GM19455 (cell line): ENCODE measurements around the gene CCNJ.
A peak's percentile ranks its signal among the peaks of the same experiment; 100 is the strongest.

ENCODE experiments used
- ATAC-seq: cut with Tn5 transposase; IDR thresholded peaks from one replicate; pipeline ENCODE4 v1.9.1; 2021; ENCODE audit not compliant: unreplicated experiment

CCNJ gene

GRCh38 chr10:96053985-96054384 lies 10.6 kb downstream of the CCNJ start:
- ATAC-seq = no peak

- no peak for ATAC-seq
Measured at GRCh38 chr10:96056787-96057186, 13.4 kb downstream of the CCNJ start.

GRCh38 chr10:96061232-96061631 lies 17.8 kb downstream of the CCNJ start:
- no peak for ATAC-seq

GRCh38 chr10:96072674-96073073 lies 29.3 kb downstream of the CCNJ start:
- ATAC-seq = no peak

GRCh38 chr10:96073722-96074121 lies 30.3 kb downstream of the CCNJ start:
- ATAC-seq = no peak

DNA sequence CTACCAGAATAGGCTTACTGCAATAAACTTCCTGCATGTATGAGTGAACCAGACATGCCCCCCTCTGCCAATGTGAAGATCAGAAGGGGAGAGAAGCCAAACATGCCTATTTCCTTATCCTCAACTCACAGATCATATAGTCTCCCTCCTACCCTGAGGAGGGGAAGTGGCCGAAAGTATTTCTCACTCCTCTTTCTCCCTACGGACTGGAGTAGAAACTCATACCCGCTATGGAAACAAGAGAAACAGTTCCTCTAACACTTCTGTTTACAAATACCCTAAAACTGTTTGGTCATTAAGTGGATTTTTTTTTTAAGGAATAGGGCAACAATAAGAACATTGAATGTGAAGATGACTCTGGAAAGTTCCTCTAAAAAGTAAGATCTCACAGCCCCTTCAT lies 31.4 kb downstream of the CCNJ start:
- no peak for ATAC-seq

DNA sequence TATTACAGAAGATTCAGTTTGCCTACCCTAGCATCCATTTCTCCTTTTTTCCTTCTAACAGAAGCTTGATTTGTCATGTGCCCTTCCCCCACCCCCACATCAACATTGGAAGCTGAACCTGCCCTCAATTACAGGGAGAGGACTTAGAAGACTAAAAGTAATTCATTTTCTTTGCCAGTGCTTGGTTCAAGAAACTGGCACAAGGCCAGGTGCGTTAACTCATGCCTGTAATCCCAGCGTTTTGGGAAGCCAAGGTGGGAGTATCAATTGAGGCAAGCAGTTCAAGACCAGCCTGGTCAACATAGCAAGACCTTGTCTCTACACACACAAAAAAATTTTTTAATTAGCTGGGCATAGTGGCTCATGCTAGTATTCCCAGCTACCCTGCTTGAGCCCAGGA lies 32.6 kb downstream of the CCNJ start:
- ATAC-seq = no peak

- no peak for ATAC-seq
Measured at GRCh38 chr10:96077156-96077555, 33.8 kb downstream of the CCNJ start.

DNA sequence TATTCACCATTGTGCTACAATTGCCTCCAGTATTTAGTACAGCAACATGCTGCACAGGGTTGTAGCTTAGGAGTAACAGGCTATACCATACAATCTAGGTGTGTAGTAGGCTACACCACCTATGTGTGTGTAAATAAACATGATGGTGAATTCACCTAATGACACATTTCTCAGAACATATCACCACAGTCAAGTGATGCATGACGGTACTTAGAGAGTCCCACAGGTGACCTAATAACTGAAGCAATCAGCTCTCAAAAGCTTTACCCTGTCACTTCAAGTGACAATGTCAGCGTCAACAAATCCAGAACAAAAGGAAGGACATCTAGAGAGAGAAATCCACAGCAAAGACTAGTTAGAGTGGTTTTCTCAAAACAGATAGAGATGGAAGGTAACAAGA lies 38.8 kb downstream of the CCNJ start:
- ATAC-seq = no peak

DNA sequence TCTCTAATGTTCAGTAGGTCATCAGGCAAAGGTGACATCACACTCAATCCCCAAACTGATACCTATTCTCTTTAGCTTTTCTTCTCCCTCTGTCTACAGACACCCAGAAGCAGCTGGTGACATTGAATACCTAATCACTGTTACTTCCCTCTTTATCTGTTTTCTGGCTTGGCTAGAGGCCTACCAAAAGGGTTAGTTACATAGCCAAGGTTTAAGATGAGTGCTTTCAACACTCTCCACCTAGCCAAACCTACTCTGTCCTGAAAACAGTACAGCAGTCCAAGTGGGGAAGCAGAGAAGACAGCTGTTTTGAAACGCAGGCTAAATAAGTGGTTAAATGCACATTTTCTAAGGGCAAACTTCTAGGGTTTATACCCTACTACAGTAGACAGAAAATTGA lies 39.4 kb downstream of the CCNJ start:
- no peak for ATAC-seq

- no peak for ATAC-seq
Measured at GRCh38 chr10:96089116-96089515, 45.7 kb downstream of the CCNJ start.

DNA sequence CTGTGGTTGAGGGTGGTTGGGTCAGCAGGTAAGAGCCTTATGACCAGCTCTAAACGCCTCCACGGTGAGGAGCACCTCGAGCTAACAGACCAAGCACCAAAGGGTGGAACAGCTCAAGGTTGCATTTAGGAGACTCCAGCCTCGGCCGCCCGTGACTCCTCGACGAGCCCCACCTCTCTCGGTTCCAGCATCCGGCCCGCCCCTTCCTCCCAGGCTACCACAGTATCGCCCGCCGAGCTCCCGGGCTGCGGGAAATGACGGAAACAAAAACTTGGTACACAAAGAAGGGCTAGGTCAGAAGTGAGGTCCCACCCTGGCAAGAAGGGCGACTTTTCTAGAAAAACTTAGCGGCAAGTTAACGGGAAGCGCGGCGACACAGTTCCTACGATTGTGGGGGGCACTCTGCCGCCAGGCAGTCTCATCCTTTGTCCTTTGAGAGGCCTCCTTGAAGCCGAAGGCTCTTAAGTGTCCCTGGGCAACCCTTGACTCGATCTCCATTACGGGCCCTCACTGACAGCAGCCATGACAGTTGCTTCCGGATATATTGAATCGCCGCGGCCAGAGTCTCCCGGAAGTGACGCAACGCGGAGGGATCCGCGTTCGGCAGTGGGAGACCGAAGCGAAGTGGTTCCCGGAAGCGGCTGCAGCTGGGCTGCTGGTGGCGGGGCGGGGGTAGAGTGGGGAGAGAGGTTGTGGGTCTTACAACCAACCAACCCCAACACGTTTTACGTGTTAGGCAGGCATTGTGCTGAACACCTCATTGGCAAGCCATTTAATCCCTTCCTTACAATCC lies 46.5 kb downstream of the CCNJ start:
- peak; percentile 89 for ATAC-seq

GRCh38 chr10:96090463-96090800 lies 47.0 kb downstream of the CCNJ start:
- ATAC-seq = no peak

DNA sequence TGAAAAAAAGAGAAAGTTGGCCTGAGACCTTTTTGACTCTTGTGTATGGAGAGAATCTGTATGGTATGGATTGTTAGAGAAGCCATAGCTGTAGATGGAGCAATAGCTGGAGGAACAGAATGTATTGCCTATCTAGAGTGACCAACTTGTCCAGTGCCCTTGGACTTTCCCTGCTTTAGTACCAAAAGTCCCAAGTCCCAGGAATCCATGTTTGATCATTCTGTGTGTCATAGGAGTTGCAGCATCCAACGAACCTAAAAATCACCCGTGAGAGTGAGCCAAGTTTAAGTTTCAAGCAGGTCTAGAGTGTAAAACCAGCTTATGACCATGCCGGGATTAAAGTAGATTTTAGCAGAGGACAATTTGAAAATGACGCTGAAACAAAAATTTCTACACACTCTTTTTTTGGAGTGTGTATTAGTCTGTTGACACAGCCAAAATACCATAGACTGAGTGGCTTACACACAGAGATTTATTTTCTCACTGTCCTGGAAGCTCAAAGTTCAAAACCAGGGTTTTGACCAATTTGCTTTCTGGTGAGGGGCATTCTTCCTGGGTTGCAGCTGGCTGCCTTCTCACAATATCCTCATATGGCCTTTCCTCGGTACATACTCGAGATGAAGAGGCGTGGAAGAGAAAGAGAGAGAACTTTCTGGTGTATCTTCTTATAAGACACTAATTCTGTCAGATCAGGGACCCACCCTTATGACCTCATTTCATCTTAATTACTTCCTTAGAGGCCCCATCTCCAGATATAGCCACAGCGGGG lies 49.8 kb downstream of the CCNJ start:
- no peak for ATAC-seq

DNA sequence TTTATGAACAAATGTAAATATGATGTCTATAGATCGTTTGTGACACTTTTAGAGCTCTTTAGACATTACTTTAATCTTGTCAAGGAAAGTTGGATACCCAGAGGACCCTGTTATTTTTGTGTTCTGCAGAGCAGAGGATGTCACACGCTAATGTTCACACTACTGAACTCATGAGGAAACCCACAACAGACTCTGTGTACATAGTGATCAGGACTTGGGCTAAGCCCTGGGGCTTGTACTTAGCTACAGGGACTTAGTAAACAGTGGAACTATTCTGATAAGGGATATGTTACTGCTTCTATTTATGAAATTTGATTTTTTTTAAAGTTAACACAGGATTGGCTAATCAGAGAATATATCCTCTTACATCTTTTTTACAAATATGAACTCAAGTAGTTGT lies 50.6 kb downstream of the CCNJ start:
- no peak for ATAC-seq

- ATAC-seq = no peak
Measured at GRCh38 chr10:96096958-96097357, 53.6 kb downstream of the CCNJ start.

GRCh38 chr10:96097865-96098264 lies 54.5 kb downstream of the CCNJ start:
- ATAC-seq = no peak

GRCh38 chr10:96107623-96108038 lies 64.2 kb downstream of the CCNJ start:
- no peak for ATAC-seq
